GM12872 (cell line): ENCODE data around the gene EXOC4.

Experiments
- CTCF ChIP-seq: IDR thresholded peaks from 3 replicates; pipeline ENCODE4 v1.5.1; 2011; ENCODE audit warnings: low read depth, mild to moderate bottlenecking, low read length, moderate library complexity; ENCODE audit not compliant: insufficient read depth

Gene EXOC4

DNA sequence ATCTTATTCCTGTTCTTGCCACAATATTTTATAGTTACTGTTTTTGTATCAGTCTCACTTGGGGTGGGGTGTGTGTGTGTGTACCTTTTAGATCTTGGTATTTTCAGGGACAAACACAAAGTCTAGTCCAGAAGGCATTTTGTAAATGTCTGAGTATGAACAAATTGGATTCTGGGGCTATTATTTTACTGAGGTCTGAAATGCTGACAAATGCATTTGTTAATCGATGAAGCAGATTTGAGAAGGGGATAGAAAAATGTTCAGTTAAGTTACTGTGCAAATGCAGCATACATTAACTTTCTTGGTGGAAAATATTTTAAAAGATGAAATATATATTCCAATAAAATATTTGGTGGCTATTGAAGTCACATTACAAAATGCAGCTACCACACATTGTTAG lies 267.4 kb downstream of the EXOC4 start:
- no peak for TF ChIP-seq CTCF

GRCh38 chr7:133522501-133522900 lies 269.6 kb downstream of the EXOC4 start:
- no peak for TF ChIP-seq CTCF

- no peak for TF ChIP-seq CTCF
Observed at GRCh38 chr7:133528796-133529195, 275.9 kb downstream of the EXOC4 start.

GRCh38 chr7:133529861-133530260 lies 277.0 kb downstream of the EXOC4 start:
- TF ChIP-seq CTCF = no peak

DNA sequence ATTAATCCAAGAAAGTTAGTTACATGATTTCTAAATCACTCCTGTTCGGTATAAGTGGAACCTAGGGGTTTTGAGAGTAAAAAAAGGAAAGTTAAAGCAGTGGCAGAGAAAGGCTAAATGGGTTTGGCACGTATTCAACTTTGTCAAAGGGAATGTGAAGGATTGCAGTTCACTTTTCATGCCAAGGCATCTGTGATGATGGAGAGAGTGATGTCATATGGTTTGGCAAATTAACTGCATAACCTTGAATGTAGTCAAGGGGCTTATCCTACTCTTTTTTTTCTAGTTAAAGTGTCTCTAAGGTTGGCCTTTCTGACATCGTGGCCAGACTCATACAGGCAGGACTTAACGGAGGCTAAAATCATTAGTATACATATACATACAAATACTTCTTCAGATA lies 277.8 kb downstream of the EXOC4 start:
- no peak for TF ChIP-seq CTCF

DNA sequence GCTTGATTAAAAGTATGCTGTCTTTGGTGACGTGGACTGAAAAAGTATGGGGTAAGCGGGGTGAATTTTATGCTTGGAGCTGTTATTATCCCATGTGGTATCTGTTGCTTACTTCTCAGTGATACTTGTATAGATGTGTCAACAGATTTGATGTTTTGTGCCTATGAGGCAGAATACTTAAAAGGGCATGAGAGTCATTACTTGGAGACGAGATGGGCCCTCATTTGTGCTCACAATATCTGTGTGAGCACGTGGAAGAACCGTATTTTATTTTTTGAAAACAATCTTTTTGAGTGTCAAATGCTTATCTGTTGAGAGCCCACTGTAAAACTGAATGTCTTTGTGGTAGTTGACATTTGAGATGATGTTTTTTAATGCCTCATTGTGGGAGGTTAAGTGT lies 281.9 kb downstream of the EXOC4 start:
- TF ChIP-seq CTCF = no peak

- TF ChIP-seq CTCF = no peak
Observed at GRCh38 chr7:133535308-133535707, 282.4 kb downstream of the EXOC4 start.

- no peak for TF ChIP-seq CTCF
Observed at GRCh38 chr7:133536450-133536849, 283.6 kb downstream of the EXOC4 start.
